ENCODE measurements around the gene KCNJ5. TPM values are rescaled to one million over a fixed set of nuclear protein-coding genes. Genes with fewer than 3 reads are reported as not detected.

The KCNJ5 gene
- polyA plus RNA-seq, 2 of the 4 experiments (the other 2 are of a cell fraction) = 0.04 TPM; not detected in 1

GRCh38 chr11:128862908-128863660, 28.1 kb upstream of the KCNJ5 start:
- no peak overlapping the region for H3K27ac ChIP-seq
- H3K4me1 ChIP-seq = no peaks in the 10 kb centered on the region
- 30% methylated on average over 4 of the region's 4 CpGs for WGBS (ENCODE audit: missing lambda C conversion rate)
- no peaks in the 10 kb centered on the region for H3K9me3 ChIP-seq
- no peak overlapping the region for H3K4me2 ChIP-seq
- DNase-seq (ENCODE audit: low read depth in 1 of 2, low spot score in 1 of 2) = no peak
- POLR2A ChIA-PET = no interaction called here
- FAIRE-seq = no peak
- CTCF ChIA-PET = no interaction called here
- ATAC-seq = no peak
- TF ChIP-seq HEYL (CRISPR knock-in tag; IDR thresholded peaks at IDR 0.05) = no peak
- TF ChIP-seq MAFK (IDR thresholded peaks at IDR 0.05; ENCODE audit: partially characterized antibody) = no peak
- no peak for TF ChIP-seq FOSB (CRISPR knock-in tag; IDR thresholded peaks at IDR 0.05)
- no peak for TF ChIP-seq MYC (IDR thresholded peaks at IDR 0.05; ENCODE audit: borderline replicate concordance, low read length)
- no peak for TF ChIP-seq CTCF (IDR thresholded peaks at IDR 0.05)
- TF ChIP-seq ESRRA (IDR thresholded peaks at IDR 0.05; ENCODE audit: borderline replicate concordance, low read length) = no peak
- no peak for TF ChIP-seq JUN (IDR thresholded peaks at IDR 0.05)
- no peak for TF ChIP-seq TP53 (CRISPR knock-in tag; IDR thresholded peaks at IDR 0.05)
- no peak for TF ChIP-seq CBX8 (IDR thresholded peaks at IDR 0.05)
- no peak for TF ChIP-seq ZSCAN20 (CRISPR knock-in tag; IDR thresholded peaks at IDR 0.05)
- TF ChIP-seq SMC3 (IDR thresholded peaks at IDR 0.05) = no peak
- no peak for TF ChIP-seq BHLHE40 (IDR thresholded peaks at IDR 0.05; ENCODE audit: low read depth, low read length)
- TF ChIP-seq, protein P1, sequence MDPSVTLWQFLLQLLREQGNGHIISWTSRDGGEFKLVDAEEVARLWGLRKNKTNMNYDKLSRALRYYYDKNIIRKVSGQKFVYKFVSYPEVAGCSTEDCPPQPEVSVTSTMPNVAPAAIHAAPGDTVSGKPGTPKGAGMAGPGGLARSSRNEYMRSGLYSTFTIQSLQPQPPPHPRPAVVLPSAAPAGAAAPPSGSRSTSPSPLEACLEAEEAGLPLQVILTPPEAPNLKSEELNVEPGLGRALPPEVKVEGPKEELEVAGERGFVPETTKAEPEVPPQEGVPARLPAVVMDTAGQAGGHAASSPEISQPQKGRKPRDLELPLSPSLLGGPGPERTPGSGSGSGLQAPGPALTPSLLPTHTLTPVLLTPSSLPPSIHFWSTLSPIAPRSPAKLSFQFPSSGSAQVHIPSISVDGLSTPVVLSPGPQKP (IDR thresholded peaks at IDR 0.05; ENCODE audit: low read depth, low read length) = no peak
- TF ChIP-seq HOXA7 (CRISPR knock-in tag; IDR thresholded peaks at IDR 0.05) = no peak
- TF ChIP-seq EHF (CRISPR knock-in tag; IDR thresholded peaks at IDR 0.05) = no peak
- TF ChIP-seq HMGXB4 (CRISPR knock-in tag; IDR thresholded peaks at IDR 0.05; ENCODE audit: borderline replicate concordance) = no peak
- TF ChIP-seq KDM5A (IDR thresholded peaks at IDR 0.05) = no peak
- H3K4me3 ChIP-seq = no peak overlapping the region

GRCh38 chr11:128865490-128865889, 25.7 kb upstream of the KCNJ5 start:
- FAIRE-seq = no peak

More at GRCh38 chr11:128865490-128865889, 25.7 kb upstream of the KCNJ5 start:
- ChIA-PET POLR2A (no interaction called here), CTCF (interaction anchor here (1.3 to 1.5 kb wide), 2 partner anchors 37 to 708 kb away, joined by 3 read pairs; no protein-coding TSS in a partner anchor)
- TF ChIP-seq MAFK (IDR thresholded peaks at IDR 0.05; ENCODE audit: partially characterized antibody) = no peak
- no peak for TF ChIP-seq SREBF2 (IDR thresholded peaks at IDR 0.05)
- TF ChIP-seq HDAC2 (IDR thresholded peaks at IDR 0.05) = no peak
- TF ChIP-seq ZFP36 (IDR thresholded peaks at IDR 0.05; ENCODE audit: borderline replicate concordance, partially characterized antibody) = no peak
- no peak for TF ChIP-seq EHMT2 (IDR thresholded peaks at IDR 0.05; ENCODE audit: low read depth)
- TF ChIP-seq POLR2AphosphoS2 (conservative IDR thresholded peaks at IDR 0.05; ENCODE audit: low read length) = no peak
- no peak for TF ChIP-seq CTCF (IDR thresholded peaks at IDR 0.05)
- TF ChIP-seq CEBPB (IDR thresholded peaks at IDR 0.05) = no peak
- TF ChIP-seq, protein P2, sequence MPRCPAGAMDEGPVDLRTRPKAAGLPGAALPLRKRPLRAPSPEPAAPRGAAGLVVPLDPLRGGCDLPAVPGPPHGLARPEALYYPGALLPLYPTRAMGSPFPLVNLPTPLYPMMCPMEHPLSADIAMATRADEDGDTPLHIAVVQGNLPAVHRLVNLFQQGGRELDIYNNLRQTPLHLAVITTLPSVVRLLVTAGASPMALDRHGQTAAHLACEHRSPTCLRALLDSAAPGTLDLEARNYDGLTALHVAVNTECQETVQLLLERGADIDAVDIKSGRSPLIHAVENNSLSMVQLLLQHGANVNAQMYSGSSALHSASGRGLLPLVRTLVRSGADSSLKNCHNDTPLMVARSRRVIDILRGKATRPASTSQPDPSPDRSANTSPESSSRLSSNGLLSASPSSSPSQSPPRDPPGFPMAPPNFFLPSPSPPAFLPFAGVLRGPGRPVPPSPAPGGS (IDR thresholded peaks at IDR 0.05) = no peak
- no peak for TF ChIP-seq HOXB5 (CRISPR knock-in tag; IDR thresholded peaks at IDR 0.05)
- no peak for TF ChIP-seq NR3C1 (IDR thresholded peaks at IDR 0.05)
- TF ChIP-seq RARB (CRISPR knock-in tag; IDR thresholded peaks at IDR 0.05) = no peak
- TF ChIP-seq, protein P3, sequence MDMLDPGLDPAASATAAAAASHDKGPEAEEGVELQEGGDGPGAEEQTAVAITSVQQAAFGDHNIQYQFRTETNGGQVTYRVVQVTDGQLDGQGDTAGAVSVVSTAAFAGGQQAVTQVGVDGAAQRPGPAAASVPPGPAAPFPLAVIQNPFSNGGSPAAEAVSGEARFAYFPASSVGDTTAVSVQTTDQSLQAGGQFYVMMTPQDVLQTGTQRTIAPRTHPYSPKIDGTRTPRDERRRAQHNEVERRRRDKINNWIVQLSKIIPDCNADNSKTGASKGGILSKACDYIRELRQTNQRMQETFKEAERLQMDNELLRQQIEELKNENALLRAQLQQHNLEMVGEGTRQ (IDR thresholded peaks at IDR 0.05) = no peak
- TF ChIP-seq RNF2 (IDR thresholded peaks at IDR 0.05; ENCODE audit: borderline replicate concordance, low read depth) = no peak
- Histone ChIP-seq H3K4me2 (no peak overlapping the region), H3K4me3 (no peak overlapping the region), H3K4me1 (no peaks in the 10 kb centered on the region), H3K27ac (no peak overlapping the region), H3K9me3 (no peaks in the 10 kb centered on the region)
- ATAC-seq (no peak), DNase-seq (ENCODE audit: low read depth in 1 of 2, low spot score in 1 of 2) (no peak)
- WGBS (ENCODE audit: missing lambda C conversion rate) = 17% methylated on average over 1 of the region's 1 CpG

Measured in A549 (cell line).